ENCODE results near the gene RGS19.

- TF ChIP-seq, protein P1, sequence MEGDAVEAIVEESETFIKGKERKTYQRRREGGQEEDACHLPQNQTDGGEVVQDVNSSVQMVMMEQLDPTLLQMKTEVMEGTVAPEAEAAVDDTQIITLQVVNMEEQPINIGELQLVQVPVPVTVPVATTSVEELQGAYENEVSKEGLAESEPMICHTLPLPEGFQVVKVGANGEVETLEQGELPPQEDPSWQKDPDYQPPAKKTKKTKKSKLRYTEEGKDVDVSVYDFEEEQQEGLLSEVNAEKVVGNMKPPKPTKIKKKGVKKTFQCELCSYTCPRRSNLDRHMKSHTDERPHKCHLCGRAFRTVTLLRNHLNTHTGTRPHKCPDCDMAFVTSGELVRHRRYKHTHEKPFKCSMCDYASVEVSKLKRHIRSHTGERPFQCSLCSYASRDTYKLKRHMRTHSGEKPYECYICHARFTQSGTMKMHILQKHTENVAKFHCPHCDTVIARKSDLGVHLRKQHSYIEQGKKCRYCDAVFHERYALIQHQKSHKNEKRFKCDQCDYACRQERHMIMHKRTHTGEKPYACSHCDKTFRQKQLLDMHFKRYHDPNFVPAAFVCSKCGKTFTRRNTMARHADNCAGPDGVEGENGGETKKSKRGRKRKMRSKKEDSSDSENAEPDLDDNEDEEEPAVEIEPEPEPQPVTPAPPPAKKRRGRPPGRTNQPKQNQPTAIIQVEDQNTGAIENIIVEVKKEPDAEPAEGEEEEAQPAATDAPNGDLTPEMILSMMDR (IDR thresholded peaks at IDR 0.05), result no peak
- no peak for TF ChIP-seq POLR2A (IDR thresholded peaks at IDR 0.05)
These were observed 7.5 kb upstream of the RGS19 start for GRCh38 chr20:64086801-64087200.
